Measurements from ENCODE around the gene TNFAIP2.

TNFAIP2 gene

GRCh38 chr14:103093856-103094405, 29.3 kb upstream of the TNFAIP2 start:
- DNase-seq (ENCODE audit: low read depth in 2 of 2), result no peak

GRCh38 chr14:103094406-103095209, 28.7 kb upstream of the TNFAIP2 start, which contains the start of gene EXOC3L4:
Gene EXOC3L4 (plus strand): TSS chr14:103094725. CDS start chr14:103100220, 5,495 bp downstream.
- no peak for DNase-seq (ENCODE audit: low read depth in 2 of 2)

GRCh38 chr14:103095210-103095778, 28.0 kb upstream of the TNFAIP2 start:
- no peak for DNase-seq (ENCODE audit: low read depth in 2 of 2)

- no peak for DNase-seq (ENCODE audit: low read depth in 2 of 2)
These were observed 26.9 kb upstream of the TNFAIP2 start for GRCh38 chr14:103096387-103096786.

- DNase-seq (ENCODE audit: low read depth in 2 of 2), result no peak
These were observed 25.8 kb upstream of the TNFAIP2 start for GRCh38 chr14:103097244-103097993.

- no peak for DNase-seq (ENCODE audit: low read depth in 2 of 2)
These were observed 25.0 kb upstream of the TNFAIP2 start for GRCh38 chr14:103097994-103098957.

GRCh38 chr14:103099081-103099732, 24.1 kb upstream of the TNFAIP2 start:
- DNase-seq (ENCODE audit: low read depth in 2 of 2), result no peak

GRCh38 chr14:103099733-103100280, 23.5 kb upstream of the TNFAIP2 start:
- DNase-seq (ENCODE audit: low read depth in 2 of 2), result no peak

- no peak for DNase-seq (ENCODE audit: low read depth in 2 of 2)
These were observed 22.8 kb upstream of the TNFAIP2 start for GRCh38 chr14:103100281-103101121.

- DNase-seq (ENCODE audit: low read depth in 2 of 2), result no peak
These were observed 21.9 kb upstream of the TNFAIP2 start for GRCh38 chr14:103101257-103101962.

- no peak for DNase-seq (ENCODE audit: low read depth in 2 of 2)
These were observed 21.1 kb upstream of the TNFAIP2 start for GRCh38 chr14:103101963-103102688.

GRCh38 chr14:103102689-103103260, 20.5 kb upstream of the TNFAIP2 start:
- no peak for DNase-seq (ENCODE audit: low read depth in 2 of 2)

- no peak for DNase-seq (ENCODE audit: low read depth in 2 of 2)
These were observed 19.5 kb upstream of the TNFAIP2 start for GRCh38 chr14:103103461-103104388.

- no peak for DNase-seq (ENCODE audit: low read depth in 2 of 2)
These were observed 18.9 kb upstream of the TNFAIP2 start for GRCh38 chr14:103104389-103104653.

- DNase-seq (ENCODE audit: low read depth in 2 of 2), result peak; percentile 47 to 50
These were observed 18.4 kb upstream of the TNFAIP2 start for GRCh38 chr14:103104654-103105452.

- no peak for DNase-seq (ENCODE audit: low read depth in 2 of 2)
These were observed 17.6 kb upstream of the TNFAIP2 start for GRCh38 chr14:103105580-103106150.

All from stimulated activated CD8-positive, alpha-beta memory T cell treated with anti-CD3 and anti-CD28 coated beads, Interleukin-15, amount 100 ng/mL, for 48 hours (primary cell).